IMR-90 (cell line): Measurements from ENCODE around the gene KHK. TPM values are rescaled to one million over a fixed set of nuclear protein-coding genes. Genes with fewer than 3 reads are reported as not detected.

Source experiments
- ATAC-seq: fragments of 200-7000 bp; cut with Tn5 transposase; 2 replicates; pipeline ENCODE4 v1.9.1; 2020; ENCODE audit warnings: low read depth, mild to moderate bottlenecking, moderate library complexity
- BruUV-seq: library from RNA; stranded (reverse); fragments of 400-500 nt; replicated peaks from 2 replicates; lab custom pipeline; 2021; lab: Mats Ljungman, UMichigan
- CTCF ChIA-PET: fragments of 300-600 bp; formaldehyde crosslinking; extraction: SDS; loops from one replicate; lab custom pipeline; 2021; ENCODE audit warnings: antibody characterized with exemption; lab: Yijun Ruan, JAX
- POLR2A ChIA-PET: fragments of 300-600 bp; sonication (Branson Sonifier 250); formaldehyde crosslinking; loops from one replicate; lab custom pipeline; 2022; ENCODE audit warnings: antibody characterized with exemption; ENCODE audit not compliant: unreplicated experiment; lab: Charles Lee
- DNase-seq: peaks from one replicate; pipeline ENCODE4 v3.0.0; 2013
- H2AFZ ChIP-seq: replicated peaks from 2 replicates; pipeline ENCODE3; 2013; ENCODE audit warnings: low read length, mild to moderate bottlenecking; ENCODE audit not compliant: poor library complexity
- H2AK5ac ChIP-seq: 2 replicates; pipeline ENCODE4 v1.6.1; 2013; ENCODE audit warnings: low read depth, low read length, inconsistent platforms
- H2AK9ac ChIP-seq: replicated peaks from 2 replicates; pipeline ENCODE3; 2013; ENCODE audit warnings: mild to moderate bottlenecking, low read depth, low read length, moderate library complexity; ENCODE audit not compliant: poor library complexity
- H2BK120ac ChIP-seq: 2 replicates; pipeline ENCODE4 v1.6.1; 2013; ENCODE audit warnings: low read depth, low read length, inconsistent platforms
- H2BK15ac ChIP-seq: 3 replicates; pipeline ENCODE4 v1.6.1; 2013; ENCODE audit warnings: low read depth, low read length, inconsistent platforms
- H2BK20ac ChIP-seq: 2 replicates; pipeline ENCODE4 v1.6.1; 2013; ENCODE audit warnings: low read depth, mild to moderate bottlenecking, inconsistent platforms, low read length, moderate library complexity
- H2BK5ac ChIP-seq: 2 replicates; pipeline ENCODE4 v1.6.1; 2013; ENCODE audit warnings: mild to moderate bottlenecking, low read depth, low read length, inconsistent platforms; ENCODE audit not compliant: poor library complexity, severe bottlenecking
- H3K14ac ChIP-seq: replicated peaks from 2 replicates; pipeline ENCODE4 v1.6.1; 2013; ENCODE audit warnings: low read depth, low read length, inconsistent platforms
- H3K18ac ChIP-seq: 2 replicates; pipeline ENCODE4 v1.6.1; 2013; ENCODE audit warnings: low read depth, low read length, control low read depth
- H3K23ac ChIP-seq: 2 replicates; pipeline ENCODE4 v1.6.1; 2013; ENCODE audit warnings: low read depth, low read length, inconsistent platforms
- H3K27ac ChIP-seq: 2 replicates; pipeline ENCODE4 v1.5.1; 2013; ENCODE audit warnings: mild to moderate bottlenecking, control low read depth, low read length; ENCODE audit not compliant: insufficient read depth
- H3K27me3 ChIP-seq: 2 replicates; pipeline ENCODE4 v1.6.1; 2013; ENCODE audit warnings: low read length; ENCODE audit not compliant: control insufficient read depth, insufficient read depth
- H3K36me3 ChIP-seq: 2 replicates; pipeline ENCODE4 v1.6.1; 2013; ENCODE audit warnings: low read length, mixed read lengths; ENCODE audit not compliant: control insufficient read depth, insufficient read depth
- H3K4ac ChIP-seq: 2 replicates; pipeline ENCODE4 v1.6.1; 2013; ENCODE audit warnings: low read depth, low read length, inconsistent platforms
- H3K4me1 ChIP-seq: 2 replicates; pipeline ENCODE4 v1.6.1; 2013; ENCODE audit warnings: low read length, mixed read lengths; ENCODE audit not compliant: control insufficient read depth, insufficient read depth
- H3K4me2 ChIP-seq: 2 replicates; pipeline ENCODE4 v1.6.1; 2013; ENCODE audit warnings: low read depth, mild to moderate bottlenecking, control low read depth, low read length, moderate library complexity
- H3K4me3 ChIP-seq: 2 replicates; pipeline ENCODE4 v1.5.1; 2013; ENCODE audit warnings: low read depth, mild to moderate bottlenecking, control low read depth, low read length, moderate library complexity; ENCODE audit not compliant: insufficient read depth
- H3K56ac ChIP-seq: 2 replicates; pipeline ENCODE4 v1.6.1; 2013; ENCODE audit warnings: low read length, inconsistent platforms; ENCODE audit not compliant: insufficient read depth; ENCODE audit errors: extremely low read depth
- H3K79me1 ChIP-seq, 2 experiments: 2 replicates each; pipeline ENCODE4 v1.6.1; 2013; ENCODE audit warnings: low read length in 2 of 2, inconsistent platforms in 1 of 2, low read depth in 1 of 2
- H3K9ac ChIP-seq: 2 replicates; pipeline ENCODE4 v1.6.1; 2013; ENCODE audit warnings: low read depth, low read length, control low read depth
- H3K9me1 ChIP-seq: 2 replicates; pipeline ENCODE4 v1.6.1; 2013; ENCODE audit warnings: low read length, inconsistent platforms; ENCODE audit not compliant: insufficient read depth
- H3K9me3 ChIP-seq: 2 replicates; pipeline ENCODE4 v1.6.1; 2013; ENCODE audit warnings: low read length; ENCODE audit not compliant: control insufficient read depth, insufficient read depth
- H4K20me1 ChIP-seq: 2 replicates; pipeline ENCODE4 v1.6.1; 2013; ENCODE audit warnings: low read length, inconsistent platforms; ENCODE audit not compliant: insufficient read depth
- H4K5ac ChIP-seq: 2 replicates; pipeline ENCODE4 v1.6.1; 2013; ENCODE audit warnings: mild to moderate bottlenecking, low read depth, low read length, control low read depth
- H4K8ac ChIP-seq, 2 experiments: 2 replicates each; pipeline ENCODE4 v1.6.1; 2013; ENCODE audit warnings: low read depth in 2 of 2, low read length in 2 of 2, control low read depth in 1 of 2, inconsistent platforms in 1 of 2
- H4K91ac ChIP-seq: 2 replicates; pipeline ENCODE4 v1.6.1; 2013; ENCODE audit warnings: low read depth, low read length, inconsistent platforms; ENCODE audit not compliant: insufficient read depth
- CEBPB ChIP-seq: IDR thresholded peaks from 2 replicates; pipeline ENCODE4 v1.6.1; 2012; ENCODE audit warnings: low read depth, low read length, improper control_type of control experiment
- CHD1 ChIP-seq: IDR thresholded peaks from 2 replicates; pipeline ENCODE4 v1.6.1; 2012; ENCODE audit warnings: low read depth, low read length, improper control_type of control experiment
- MAFK ChIP-seq: IDR thresholded peaks from 2 replicates; pipeline ENCODE4 v1.6.1; 2012; ENCODE audit warnings: low read depth, low read length, improper control_type of control experiment
- MXI1 ChIP-seq: IDR thresholded peaks from 2 replicates; pipeline ENCODE4 v1.6.1; 2012; ENCODE audit warnings: low read depth, mild to moderate bottlenecking, low read length, moderate library complexity, borderline replicate concordance
- POLR2A ChIP-seq: IDR thresholded peaks from 2 replicates; pipeline ENCODE4 v1.6.1; 2012; ENCODE audit warnings: mild to moderate bottlenecking, low read depth, low read length
- RAD21 ChIP-seq: IDR thresholded peaks from 2 replicates; pipeline ENCODE4 v1.6.1; 2012; ENCODE audit warnings: low read length, improper control_type of control experiment
- RCOR1 ChIP-seq: IDR thresholded peaks from 2 replicates; pipeline ENCODE4 v1.6.1; 2012; ENCODE audit warnings: mild to moderate bottlenecking, low read length, improper control_type of control experiment; ENCODE audit not compliant: insufficient replicate concordance
- RFX5 ChIP-seq: IDR thresholded peaks from 2 replicates; pipeline ENCODE4 v1.8.0; 2012; ENCODE audit warnings: low read depth, mild to moderate bottlenecking, low read length, moderate library complexity
- WGBS, 2 experiments: methylation state at CpG; one replicate each; pipeline versions ENCODE4 v1.1.5 to v1.1.7; 2013; ENCODE audit warnings: missing lambda C conversion rate in 2 of 2; ENCODE audit not compliant: insufficient read length in 1 of 2; ENCODE audit errors: extremely low coverage in 2 of 2; 5-methylcytosine and 5-hydroxymethylcytosine counted together
- dilution Hi-C: fragments of 300-500 bp; cut with HindIII; formaldehyde crosslinking; loops from one replicate; pipeline ENCODE4 v1.14.3; 2018; ENCODE audit warnings: low sequenced_read_pairs; ENCODE audit not compliant: unreplicated experiment
- in situ Hi-C: fragments of 300-500 bp; cut with MboI; formaldehyde crosslinking; loops from 3 replicates; pipeline ENCODE4 v1.14.3; 2019; ENCODE audit warnings: low sequenced_read_pairs, inconsistent platforms, mixed read lengths
- intact Hi-C: fragments of 100-400 bp; cut with micrococcal nuclease; formaldehyde crosslinking; loops from 2 replicates; pipeline ENCODE4 v1.10.0; 2022
- polyA plus RNA-seq, 3 experiments: library from polyadenylated mRNA; depleted of rRNA; stranded (reverse); fragments of >200 nt; gene quantifications; 2 replicates each; pipeline ENCODE4 v1.2.3, GENCODE V29; 2012; ENCODE audit warnings: low replicate concordance in 1 of 3
- total RNA-seq: library from RNA; depleted of rRNA; stranded (reverse); fragments of >200 nt; gene quantifications from 2 replicates; pipeline ENCODE4 v1.2.3, GENCODE V29; 2012
- TF ChIP-seq, protein P1 (sequence below): fragments of 150-350 bp; IDR thresholded peaks from 2 replicates; pipeline ENCODE4 v1.6.1; 2016; ENCODE audit warnings: low read depth, mild to moderate bottlenecking, low read length, moderate library complexity, borderline replicate concordance
- TF ChIP-seq, protein P2 (sequence below): fragments of 150-350 bp; IDR thresholded peaks from 2 replicates; pipeline ENCODE4 v1.6.1; 2017; ENCODE audit warnings: mild to moderate bottlenecking, antibody characterized with exemption, low read length, low read depth
- TF ChIP-seq, protein P3 (sequence below): conservative IDR thresholded peaks from 2 replicates; pipeline ENCODE4 v1.5.1; 2012; ENCODE audit warnings: mild to moderate bottlenecking, low read depth, low read length, improper control_type of control experiment

The KHK gene
- total and polyA plus RNA-seq, 2 of the 4 experiments (the other 2 are of a cell fraction): 0.72 to 0.82 TPM

DNA sequence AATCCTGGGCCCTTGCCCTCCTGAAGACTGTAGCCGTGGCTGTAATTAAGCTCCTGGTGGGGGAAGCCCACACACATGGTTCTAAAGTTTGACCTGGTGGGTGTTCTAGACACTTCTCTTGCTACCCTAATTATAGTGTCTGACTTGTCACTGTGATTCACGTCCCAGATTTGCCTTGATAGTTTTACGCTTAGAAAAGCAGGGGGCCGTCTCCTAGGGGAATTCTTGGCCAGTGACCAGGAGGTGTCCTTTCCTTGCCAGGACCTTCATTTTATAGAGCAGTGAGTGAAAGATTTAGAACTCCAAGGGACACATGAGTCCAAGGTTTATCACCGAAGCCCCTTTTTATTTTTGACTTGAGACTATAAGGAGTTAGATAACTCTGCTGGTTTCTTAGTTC is 44.8 kb upstream of the KHK start:
- H2BK15ac ChIP-seq: no peak overlapping the region
- DNase-seq (no peak), ATAC-seq (no peak)
- H2BK5ac ChIP-seq: no peak overlapping the region
- H3K27ac ChIP-seq: no peak overlapping the region
- no peak overlapping the region for H3K56ac ChIP-seq
- no peak overlapping the region for H4K91ac ChIP-seq
- CTCF ChIA-PET: no interaction called here
- no peak overlapping the region for H3K18ac ChIP-seq
- peaks cover 54% of the 10 kb centered on the region for H3K36me3 ChIP-seq
- dilution Hi-C loops: no loop called here
- no TSS peak for BruUV-seq
- no peaks in the 10 kb centered on the region for H3K27me3 ChIP-seq
- no peak overlapping the region for H3K14ac ChIP-seq
- no peak overlapping the region for H2BK120ac ChIP-seq
- no peak overlapping the region for H3K23ac ChIP-seq
- H4K8ac ChIP-seq: no peak overlapping the region
- H3K4me1 ChIP-seq: peaks cover 4% of the 10 kb centered on the region; the same call in 1 of the 2 replicates
- H3K9ac ChIP-seq: no peak overlapping the region
- H3K4me2 ChIP-seq: no peak overlapping the region
- peaks cover 9% of the 10 kb centered on the region for H3K9me1 ChIP-seq
- no peak overlapping the region for H3K4me3 ChIP-seq
- H2AK5ac ChIP-seq: no peak overlapping the region
- H4K5ac ChIP-seq: no peak overlapping the region
- no peaks in the 10 kb centered on the region for H3K9me3 ChIP-seq
- no peak overlapping the region for H2BK20ac ChIP-seq
- H4K20me1 ChIP-seq: peaks cover 18% of the 10 kb centered on the region
- in situ Hi-C loops: no loop called here
- no peak overlapping the region for H2AK9ac ChIP-seq
- TF ChIP-seq RFX5: no peak
- TF ChIP-seq, protein P1, sequence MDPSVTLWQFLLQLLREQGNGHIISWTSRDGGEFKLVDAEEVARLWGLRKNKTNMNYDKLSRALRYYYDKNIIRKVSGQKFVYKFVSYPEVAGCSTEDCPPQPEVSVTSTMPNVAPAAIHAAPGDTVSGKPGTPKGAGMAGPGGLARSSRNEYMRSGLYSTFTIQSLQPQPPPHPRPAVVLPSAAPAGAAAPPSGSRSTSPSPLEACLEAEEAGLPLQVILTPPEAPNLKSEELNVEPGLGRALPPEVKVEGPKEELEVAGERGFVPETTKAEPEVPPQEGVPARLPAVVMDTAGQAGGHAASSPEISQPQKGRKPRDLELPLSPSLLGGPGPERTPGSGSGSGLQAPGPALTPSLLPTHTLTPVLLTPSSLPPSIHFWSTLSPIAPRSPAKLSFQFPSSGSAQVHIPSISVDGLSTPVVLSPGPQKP: no peak
- TF ChIP-seq, protein P2, sequence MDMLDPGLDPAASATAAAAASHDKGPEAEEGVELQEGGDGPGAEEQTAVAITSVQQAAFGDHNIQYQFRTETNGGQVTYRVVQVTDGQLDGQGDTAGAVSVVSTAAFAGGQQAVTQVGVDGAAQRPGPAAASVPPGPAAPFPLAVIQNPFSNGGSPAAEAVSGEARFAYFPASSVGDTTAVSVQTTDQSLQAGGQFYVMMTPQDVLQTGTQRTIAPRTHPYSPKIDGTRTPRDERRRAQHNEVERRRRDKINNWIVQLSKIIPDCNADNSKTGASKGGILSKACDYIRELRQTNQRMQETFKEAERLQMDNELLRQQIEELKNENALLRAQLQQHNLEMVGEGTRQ: no peak
- TF ChIP-seq, protein P3, sequence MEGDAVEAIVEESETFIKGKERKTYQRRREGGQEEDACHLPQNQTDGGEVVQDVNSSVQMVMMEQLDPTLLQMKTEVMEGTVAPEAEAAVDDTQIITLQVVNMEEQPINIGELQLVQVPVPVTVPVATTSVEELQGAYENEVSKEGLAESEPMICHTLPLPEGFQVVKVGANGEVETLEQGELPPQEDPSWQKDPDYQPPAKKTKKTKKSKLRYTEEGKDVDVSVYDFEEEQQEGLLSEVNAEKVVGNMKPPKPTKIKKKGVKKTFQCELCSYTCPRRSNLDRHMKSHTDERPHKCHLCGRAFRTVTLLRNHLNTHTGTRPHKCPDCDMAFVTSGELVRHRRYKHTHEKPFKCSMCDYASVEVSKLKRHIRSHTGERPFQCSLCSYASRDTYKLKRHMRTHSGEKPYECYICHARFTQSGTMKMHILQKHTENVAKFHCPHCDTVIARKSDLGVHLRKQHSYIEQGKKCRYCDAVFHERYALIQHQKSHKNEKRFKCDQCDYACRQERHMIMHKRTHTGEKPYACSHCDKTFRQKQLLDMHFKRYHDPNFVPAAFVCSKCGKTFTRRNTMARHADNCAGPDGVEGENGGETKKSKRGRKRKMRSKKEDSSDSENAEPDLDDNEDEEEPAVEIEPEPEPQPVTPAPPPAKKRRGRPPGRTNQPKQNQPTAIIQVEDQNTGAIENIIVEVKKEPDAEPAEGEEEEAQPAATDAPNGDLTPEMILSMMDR: no peak
- TF ChIP-seq RCOR1: no peak
- TF ChIP-seq CEBPB: no peak
- TF ChIP-seq RAD21: no peak
- no peak for TF ChIP-seq POLR2A
- TF ChIP-seq MAFK: no peak
- no peak for TF ChIP-seq CHD1
- no peak for TF ChIP-seq MXI1
- H2AFZ ChIP-seq: no peak overlapping the region
- H3K4ac ChIP-seq: no peak overlapping the region
- POLR2A ChIA-PET: interaction anchor here (0.5 to 0.6 kb wide), 2 partner anchors 71 to 151 kb away, joined by 3 read pairs; no protein-coding TSS in a partner anchor
- H3K79me1 ChIP-seq: peaks cover 4 to 35% of the 10 kb centered on the region in 2 experiments; a peak in 3 of 4 replicates
- WGBS, 2 experiments: no CpG with 5 or more reads among the region's 5 CpGs
- intact Hi-C loops: no loop called here
